Progenitor cell of endocrine pancreas (in vitro differentiated cells): ENCODE data around the gene UEVLD. TPM values are rescaled to one million over a fixed set of nuclear protein-coding genes. Genes with fewer than 3 reads are reported as not detected.
"Not testable (repeated sequence)": the region's sequence is repeated elsewhere in the genome, so short reads cannot be mapped to it uniquely, and the experiment has no call there.

ENCODE experiments used
- DNase-seq: peaks from one replicate; pipeline ENCODE4 v3.0.0; 2021; ENCODE audit warnings: low spot score; ENCODE audit not compliant: unreplicated experiment
- H3K27ac Mint-ChIP-seq: 2 replicates; pipeline ENCODE4 v1.8.0; 2021; ENCODE audit warnings: mild to moderate bottlenecking, moderate library complexity, mixed read lengths
- H3K27me3 Mint-ChIP-seq: 2 replicates; pipeline ENCODE4 v1.8.0; 2021; ENCODE audit warnings: mixed read lengths
- H3K36me3 Mint-ChIP-seq: 2 replicates; pipeline ENCODE4 v1.8.0; 2022; ENCODE audit warnings: mixed read lengths; ENCODE audit not compliant: insufficient read depth
- H3K4me1 Mint-ChIP-seq: 2 replicates; pipeline ENCODE4 v1.8.0; 2021; ENCODE audit warnings: low read depth, mixed read lengths
- H3K4me3 Mint-ChIP-seq: 2 replicates; pipeline ENCODE4 v1.8.0; 2021; ENCODE audit warnings: low read depth, mild to moderate bottlenecking, moderate library complexity, mixed read lengths
- H3K9me3 Mint-ChIP-seq: 2 replicates; pipeline ENCODE4 v1.8.0; 2021; ENCODE audit warnings: low read depth, mixed read lengths
- CTCF ChIP-seq: fragments of 200-600 bp; sonication (generic); IDR thresholded peaks from one replicate; pipeline ENCODE4 v1.5.0; 2021; ENCODE audit warnings: antibody characterized with exemption, mild to moderate bottlenecking; ENCODE audit not compliant: unreplicated experiment
- total RNA-seq: library from RNA; stranded (reverse); gene quantifications from 2 replicates; pipeline ENCODE4 v1.2.1, GENCODE V29; 2021

Gene UEVLD
- total RNA-seq, 1 donor from 2014 or later: 14.5 TPM

GRCh38 chr11:18599739-18600230 is 11.3 kb upstream of the UEVLD start, which contains the start of gene MISFA:
MISFA (plus strand) TSS chr11:18599789; CDS start chr11:18599929, 140 bp downstream.
- no peak for DNase-seq
- H3K27me3 Mint-ChIP-seq: no peaks in the 10 kb centered on the region
- H3K9me3 Mint-ChIP-seq: no peaks in the 10 kb centered on the region
- H3K4me1 Mint-ChIP-seq: peaks cover 5% of the 10 kb centered on the region
- no peak for TF ChIP-seq CTCF
- peaks cover 4% of the 10 kb centered on the region for H3K36me3 Mint-ChIP-seq
- H3K27ac Mint-ChIP-seq: no peak within 1 kb of the TSS
- no peak within 1 kb of the TSS for H3K4me3 Mint-ChIP-seq

GRCh38 chr11:18594999-18595749 is 6.6 kb upstream of the UEVLD start:
- H3K27ac Mint-ChIP-seq: no peak overlapping the region
- no peak for DNase-seq
- H3K36me3 Mint-ChIP-seq: peaks cover 1% of the 10 kb centered on the region
- H3K9me3 Mint-ChIP-seq: no peaks in the 10 kb centered on the region
- H3K27me3 Mint-ChIP-seq: no peaks in the 10 kb centered on the region
- no peak for TF ChIP-seq CTCF
- H3K4me1 Mint-ChIP-seq: peaks cover 1% of the 10 kb centered on the region
- H3K4me3 Mint-ChIP-seq: no peak overlapping the region

- not testable (repeated sequence) for H3K27ac Mint-ChIP-seq, H3K36me3 Mint-ChIP-seq, H3K9me3 Mint-ChIP-seq, H3K27me3 Mint-ChIP-seq, H3K4me3 Mint-ChIP-seq, DNase-seq, H3K4me1 Mint-ChIP-seq
These were observed 5.6 kb upstream of the UEVLD start for GRCh38 chr11:18594088-18594487.

GRCh38 chr11:18590571-18590970 is 2.0 kb upstream of the UEVLD start:
- TF ChIP-seq CTCF: no peak
- H3K36me3 Mint-ChIP-seq: no peaks in the 10 kb centered on the region
- H3K27ac Mint-ChIP-seq: no peak overlapping the region
- no peak overlapping the region for H3K4me3 Mint-ChIP-seq
- H3K9me3 Mint-ChIP-seq: no peaks in the 10 kb centered on the region
- H3K27me3 Mint-ChIP-seq: no peaks in the 10 kb centered on the region
- H3K4me1 Mint-ChIP-seq: peaks cover 3% of the 10 kb centered on the region
- no peak for DNase-seq

GRCh38 chr11:18581825-18582224 is 6.7 kb downstream of the UEVLD start:
- H3K9me3 Mint-ChIP-seq: no peaks in the 10 kb centered on the region
- no peak for TF ChIP-seq CTCF
- H3K36me3 Mint-ChIP-seq: peaks cover 7% of the 10 kb centered on the region
- H3K4me3 Mint-ChIP-seq: no peak overlapping the region
- H3K27ac Mint-ChIP-seq: no peak overlapping the region
- H3K4me1 Mint-ChIP-seq: peaks cover 4% of the 10 kb centered on the region
- DNase-seq: no peak
- no peaks in the 10 kb centered on the region for H3K27me3 Mint-ChIP-seq
